NCI-H2196 treated with DMSO at 0.1 percent for 48 hours (cell line): ENCODE measurements around the gene PSD4.

ENCODE experiments used
- DNase-seq: peaks from one replicate; lab custom pipeline; 2025; ENCODE audit not compliant: unreplicated experiment; lab: John Stamatoyannopoulos, UW

The PSD4 gene

DNA sequence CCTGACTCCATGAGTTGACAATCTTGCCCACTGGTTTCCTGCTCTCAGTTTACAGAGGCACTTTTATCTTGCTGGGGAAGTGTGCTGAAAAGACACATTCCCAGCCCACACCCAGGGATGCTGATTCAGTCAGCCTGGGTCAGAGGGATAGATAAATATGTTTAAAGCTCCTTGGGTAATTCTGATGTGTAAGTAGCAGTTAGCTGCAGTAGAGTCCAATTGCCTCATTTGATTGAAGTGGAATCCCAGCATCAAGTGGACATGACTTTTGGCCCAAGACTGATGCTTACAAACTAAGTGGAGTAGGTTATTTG lies 29.4 kb downstream of the PSD4 start:
- DNase-seq = no peak

DNA sequence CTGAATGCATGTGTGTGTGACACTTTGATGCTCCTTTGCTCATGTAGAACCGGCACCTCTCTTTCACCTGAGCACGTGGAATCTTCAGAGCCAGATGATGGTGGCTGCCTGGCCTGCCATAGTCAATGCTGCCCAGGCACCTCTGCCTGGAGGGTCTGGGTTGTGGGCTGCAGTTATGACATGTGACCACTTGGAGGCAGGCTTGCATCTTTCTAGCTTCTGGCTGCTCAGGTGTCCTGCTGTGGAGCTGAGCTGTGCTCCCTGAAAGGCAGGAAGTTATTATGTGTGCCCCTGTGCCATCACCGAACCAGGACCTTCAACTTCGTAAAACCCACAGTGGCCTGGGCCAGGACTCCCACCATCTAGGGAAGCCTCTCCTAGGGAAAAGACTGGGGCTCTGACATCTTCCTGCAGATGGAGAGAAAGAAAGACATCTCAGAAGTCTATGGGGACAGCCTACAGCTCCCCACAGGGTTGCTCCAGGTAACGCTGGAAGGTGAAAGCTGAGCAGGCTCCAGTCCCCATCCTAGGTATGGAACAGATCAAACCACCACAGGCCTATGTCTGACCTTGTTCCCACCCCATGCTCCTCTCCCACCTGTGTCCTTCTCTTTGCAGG lies 30.2 kb downstream of the PSD4 start:
- peak; percentile 57 for DNase-seq

DNA sequence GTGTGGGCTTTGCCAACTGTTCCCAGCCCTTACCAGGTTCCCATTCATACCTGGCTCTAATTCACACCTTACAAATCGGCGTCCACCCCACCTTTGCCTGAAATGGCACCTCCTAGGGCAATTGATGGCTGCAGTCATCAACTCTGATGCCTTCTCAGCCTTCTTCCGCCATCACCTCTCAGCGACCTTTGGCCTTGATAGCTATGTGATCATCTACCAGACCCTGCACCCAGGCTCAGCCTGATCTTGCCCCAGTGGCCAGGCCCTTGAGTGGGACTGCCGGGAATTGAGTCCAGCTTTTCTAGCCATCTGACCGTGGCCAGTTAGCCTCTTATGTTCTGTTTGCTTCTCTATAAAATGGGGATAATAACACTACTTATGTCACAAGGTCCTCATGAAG lies 32.5 kb downstream of the PSD4 start:
- DNase-seq = no peak

DNA sequence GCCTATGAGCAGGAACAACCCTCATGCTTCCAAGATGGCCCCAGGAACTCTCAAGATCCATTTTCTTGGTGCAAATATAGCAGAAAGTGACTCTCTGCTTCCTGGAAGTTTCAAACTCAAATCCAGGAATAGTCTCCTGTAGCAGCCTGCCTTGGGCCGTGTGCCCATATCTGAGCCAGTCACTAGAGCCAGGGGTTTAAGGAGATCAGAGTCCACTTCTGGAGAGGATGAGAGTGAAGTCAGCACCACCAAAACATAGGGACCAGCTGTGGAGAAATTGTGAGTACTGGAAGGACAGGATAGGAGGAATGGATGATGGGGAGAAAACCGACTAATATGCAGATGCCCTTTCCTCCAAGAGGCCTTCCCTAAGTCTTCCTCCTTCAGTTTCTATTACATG lies 33.2 kb downstream of the PSD4 start:
- DNase-seq = no peak

DNA sequence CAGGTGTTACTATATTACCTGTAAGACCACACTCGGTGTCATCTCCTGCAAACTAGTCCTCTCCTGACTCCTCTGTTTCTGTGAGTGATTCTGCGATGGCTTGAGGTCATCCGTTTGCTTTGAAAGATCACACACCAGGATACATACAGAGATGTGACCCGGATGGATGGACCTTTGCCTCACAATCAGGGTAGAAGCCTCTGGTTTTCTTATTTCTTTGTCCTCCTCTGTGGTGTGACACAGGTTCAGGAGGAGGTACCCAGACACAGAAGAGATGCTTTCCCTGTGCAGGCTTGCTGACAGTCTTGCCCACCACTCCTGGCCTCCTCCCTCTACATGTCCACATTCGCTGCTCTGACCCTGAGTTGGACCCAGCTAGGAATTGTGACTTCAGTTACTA lies 34.6 kb downstream of the PSD4 start:
- no peak for DNase-seq

DNA sequence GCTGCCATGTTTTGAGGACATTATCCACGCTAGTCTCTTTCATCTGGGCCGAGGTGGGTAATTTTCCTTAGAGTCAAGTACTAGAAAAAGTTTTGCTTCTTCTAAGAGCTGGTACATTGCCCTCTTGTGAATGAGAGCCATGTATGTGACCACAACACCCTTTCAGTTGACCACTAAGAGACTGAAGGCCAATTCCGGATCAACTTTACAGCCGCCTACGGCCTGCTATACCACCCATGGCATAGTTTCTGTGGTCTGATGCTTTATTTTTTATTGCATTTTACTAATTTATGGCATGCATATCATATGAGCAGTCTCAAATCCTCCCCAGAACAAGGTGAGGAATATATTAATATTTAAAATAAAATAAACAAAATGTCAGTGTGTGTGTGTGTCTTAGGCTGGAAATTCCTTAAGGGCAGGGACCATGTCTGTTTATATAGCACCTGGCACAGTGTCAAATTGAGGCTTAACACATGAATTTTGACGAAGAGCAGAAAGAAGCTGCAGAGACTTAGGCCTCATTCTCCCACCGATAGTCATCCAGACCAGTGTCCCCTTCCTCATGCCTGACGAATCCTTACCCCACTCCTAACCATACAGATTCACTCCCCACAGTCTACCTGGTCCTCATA lies 35.4 kb downstream of the PSD4 start:
- no peak for DNase-seq

DNA sequence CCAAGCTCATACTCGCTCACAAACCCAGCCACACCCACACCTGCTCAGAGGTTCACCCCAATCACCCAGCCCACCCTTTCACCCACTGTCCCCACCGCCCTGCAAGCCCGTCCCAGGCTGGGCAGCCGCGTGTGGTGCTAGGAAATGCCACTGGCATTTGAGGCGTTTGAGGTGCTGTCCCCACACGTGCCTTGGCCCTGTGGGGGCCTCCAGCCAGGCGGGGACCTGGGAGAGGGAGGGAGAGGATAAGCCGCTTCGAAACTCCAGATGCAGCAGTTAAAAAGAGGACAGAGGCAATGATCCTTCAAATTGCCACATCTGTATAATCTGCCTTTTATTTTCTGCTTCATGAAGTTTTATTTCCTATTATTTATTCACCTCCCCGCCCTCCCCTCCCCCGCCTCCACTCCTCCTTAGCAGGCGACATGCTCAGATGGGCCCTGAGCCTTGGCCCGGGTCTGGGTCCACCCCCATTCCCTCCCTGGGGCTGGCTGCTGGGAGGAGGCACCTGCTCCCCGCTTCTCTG lies 35.9 kb downstream of the PSD4 start:
- DNase-seq = no peak

DNA sequence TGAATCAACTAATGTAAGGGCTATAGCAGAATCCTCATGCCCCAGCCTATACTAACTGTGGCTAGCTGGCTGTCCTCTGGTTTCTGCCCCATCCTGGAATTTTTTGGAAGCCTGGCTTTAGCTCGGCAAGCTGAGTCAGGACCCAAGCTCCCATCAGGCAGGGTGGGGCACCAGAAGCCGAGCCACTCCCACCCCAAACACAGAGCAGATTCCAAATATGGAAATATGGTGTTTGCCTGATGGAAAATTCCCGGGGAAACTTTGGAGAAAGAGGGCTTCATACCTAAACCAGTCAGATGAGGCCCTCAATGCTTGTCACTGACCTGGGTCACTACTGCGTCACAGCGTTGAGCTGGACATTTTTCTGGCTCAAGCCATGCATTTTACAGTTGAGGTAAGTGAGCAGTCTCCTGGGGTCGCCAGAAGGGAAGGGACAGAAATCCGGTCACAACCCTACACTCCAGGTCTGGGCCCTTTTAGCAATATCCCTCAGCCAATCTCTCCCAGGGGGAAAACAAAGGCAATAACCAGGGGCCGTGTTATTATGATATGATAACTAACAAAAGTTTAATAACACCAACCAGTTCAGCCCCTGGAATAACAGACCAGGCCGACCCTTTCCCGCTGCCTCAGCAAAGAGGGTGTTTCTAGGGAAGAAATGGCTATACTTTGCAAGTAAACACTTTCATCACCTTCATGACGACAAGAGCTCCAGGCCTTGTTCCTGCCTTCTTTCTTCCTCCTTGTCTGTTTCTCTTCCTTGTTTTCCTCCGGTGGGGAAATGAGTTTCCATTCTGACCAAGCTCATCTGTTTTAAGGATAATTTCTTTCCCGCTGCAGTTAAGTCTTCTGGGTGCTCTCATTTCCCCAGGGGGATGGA lies 37.7 kb downstream of the PSD4 start:
- DNase-seq = no peak

DNA sequence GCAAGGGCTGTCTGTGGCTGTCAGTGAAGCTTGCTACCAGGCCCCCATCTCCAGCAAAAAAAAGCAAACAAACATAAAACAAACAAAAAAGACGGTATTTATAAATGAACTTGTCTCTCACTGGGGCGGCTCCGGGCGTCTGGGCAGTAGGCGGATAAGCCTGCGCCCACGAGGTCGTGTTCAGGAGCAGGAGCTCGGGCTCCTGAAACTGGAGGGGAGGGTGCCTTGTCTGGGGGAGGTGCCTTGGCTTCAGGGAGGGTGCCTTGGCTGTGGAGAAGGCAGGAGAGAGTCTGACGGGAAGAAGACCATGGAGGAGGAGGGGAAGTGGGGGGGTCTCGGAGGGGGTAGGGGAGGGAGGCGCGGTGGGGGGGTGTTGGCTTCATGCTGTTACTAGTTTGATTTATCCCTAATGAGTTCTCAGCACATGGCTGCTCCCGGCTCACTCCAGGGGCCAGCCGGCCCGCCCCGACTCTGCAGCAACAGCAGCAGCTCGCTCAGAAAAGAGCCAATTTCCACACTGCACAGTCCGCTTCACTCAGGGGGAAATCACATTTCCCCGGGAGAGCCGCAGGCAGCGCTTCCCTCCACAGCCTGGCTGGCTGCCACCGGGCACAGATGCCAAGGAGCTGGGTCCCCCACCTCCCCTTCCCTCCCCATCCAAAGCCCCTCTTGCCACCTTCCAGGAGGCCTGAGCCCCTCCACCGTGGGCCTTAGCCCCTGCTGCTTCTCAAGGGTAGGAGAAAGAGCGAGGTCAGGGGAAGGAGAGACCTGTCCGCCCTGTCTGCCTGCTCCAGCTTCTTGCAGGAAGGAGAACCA lies 38.7 kb downstream of the PSD4 start:
- no peak for DNase-seq

DNA sequence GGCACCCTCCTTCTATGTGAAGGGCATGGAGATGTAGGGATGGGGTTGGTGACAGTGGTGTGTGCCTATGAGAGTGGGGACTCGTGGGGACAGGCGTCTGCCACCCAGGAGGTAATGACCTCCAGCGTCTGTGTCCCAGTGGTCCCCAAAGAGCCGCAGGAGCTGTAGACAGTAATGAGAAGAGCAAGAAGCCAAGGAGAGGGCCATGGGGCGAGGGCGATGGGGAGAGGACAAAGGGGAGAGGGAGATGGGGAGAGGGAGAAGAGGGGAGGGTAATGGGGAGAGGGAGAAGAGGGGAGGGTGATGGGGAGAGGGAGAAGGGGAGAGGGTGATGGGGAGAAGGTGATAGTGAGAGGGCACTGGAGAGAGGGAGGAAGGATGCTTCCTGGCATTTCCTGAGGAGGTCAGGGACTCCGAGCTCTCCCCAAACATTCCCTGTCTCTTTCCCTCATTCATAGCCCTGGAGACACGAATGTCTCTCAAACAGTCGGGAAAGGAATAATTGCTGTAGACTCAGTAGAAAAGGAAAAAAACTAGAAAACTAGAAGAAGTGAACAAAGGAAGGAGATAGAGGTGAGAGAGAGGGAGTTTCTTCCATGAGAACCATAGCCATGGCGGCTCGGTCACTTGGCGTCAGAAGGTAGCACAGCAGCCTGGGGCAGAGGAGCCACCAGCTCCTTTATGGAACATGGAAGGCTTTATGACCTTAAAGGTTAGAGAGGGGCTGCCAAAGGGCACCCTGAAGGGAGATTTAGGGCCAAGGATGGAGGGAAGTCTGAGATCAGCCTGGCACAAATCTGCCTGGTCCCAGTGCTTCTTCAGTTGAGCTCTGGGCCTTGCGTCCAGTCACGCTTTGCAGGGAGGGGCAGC lies 39.5 kb downstream of the PSD4 start:
- no peak for DNase-seq

DNA sequence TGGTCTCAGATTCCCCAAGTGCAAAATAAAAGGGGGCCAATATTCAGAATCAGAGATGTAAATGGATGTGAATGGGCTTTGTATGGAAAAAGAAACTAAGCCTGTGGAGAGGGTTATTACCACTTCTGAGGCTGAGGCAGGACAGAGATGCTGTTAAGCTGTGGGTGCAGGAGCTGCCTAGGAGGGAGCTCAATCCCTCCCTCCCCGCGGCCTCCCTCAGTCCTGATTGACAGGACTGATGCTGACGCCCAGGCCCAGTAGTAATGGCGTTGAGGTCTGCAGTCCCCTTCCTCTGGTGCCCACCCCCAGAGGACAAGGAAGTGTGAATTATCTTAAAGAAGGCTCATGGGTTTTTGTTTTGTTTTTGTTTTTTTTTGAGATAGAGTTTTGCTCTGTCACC lies 40.4 kb downstream of the PSD4 start:
- no peak for DNase-seq

DNA sequence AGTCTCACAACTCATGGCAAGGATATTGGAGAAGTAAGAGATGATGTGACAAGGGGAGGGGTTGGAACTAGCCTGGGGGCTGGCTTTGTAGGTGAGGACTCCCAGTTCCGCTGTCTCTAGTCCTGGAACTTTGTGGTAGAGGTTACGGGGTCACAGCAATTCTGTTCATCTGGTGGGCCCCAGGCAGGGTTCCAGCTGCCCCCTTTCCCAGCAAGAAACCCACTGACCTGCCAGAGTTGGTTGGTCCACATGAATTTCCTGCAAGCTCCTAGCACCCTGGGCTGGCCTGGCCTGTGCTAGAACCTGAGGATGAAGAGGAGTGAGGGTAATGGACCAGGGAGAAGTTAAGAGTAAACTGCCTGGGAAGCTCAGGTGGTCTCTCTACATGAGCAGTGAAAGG lies 41.3 kb downstream of the PSD4 start:
- DNase-seq = no peak

DNA sequence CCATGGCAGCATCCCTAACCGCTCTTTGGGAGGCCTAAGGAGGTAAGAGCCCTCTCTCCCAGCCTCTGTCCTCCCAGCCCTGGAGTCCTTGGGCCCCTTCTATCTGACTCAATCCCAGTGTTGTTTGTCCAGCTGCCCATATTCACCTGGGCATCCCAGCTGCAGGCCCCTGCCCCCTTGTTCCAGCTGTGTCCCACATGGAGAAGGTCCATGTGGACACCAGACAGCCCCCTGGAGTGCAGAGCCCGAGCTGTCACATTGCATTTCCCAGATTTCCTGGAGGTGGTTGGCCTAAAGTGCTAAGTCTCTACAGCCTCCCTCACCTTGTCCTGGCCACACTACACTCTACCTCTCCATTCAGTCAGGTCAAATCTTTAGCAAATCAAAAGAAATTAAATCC lies 42.5 kb downstream of the PSD4 start:
- no peak for DNase-seq

DNA sequence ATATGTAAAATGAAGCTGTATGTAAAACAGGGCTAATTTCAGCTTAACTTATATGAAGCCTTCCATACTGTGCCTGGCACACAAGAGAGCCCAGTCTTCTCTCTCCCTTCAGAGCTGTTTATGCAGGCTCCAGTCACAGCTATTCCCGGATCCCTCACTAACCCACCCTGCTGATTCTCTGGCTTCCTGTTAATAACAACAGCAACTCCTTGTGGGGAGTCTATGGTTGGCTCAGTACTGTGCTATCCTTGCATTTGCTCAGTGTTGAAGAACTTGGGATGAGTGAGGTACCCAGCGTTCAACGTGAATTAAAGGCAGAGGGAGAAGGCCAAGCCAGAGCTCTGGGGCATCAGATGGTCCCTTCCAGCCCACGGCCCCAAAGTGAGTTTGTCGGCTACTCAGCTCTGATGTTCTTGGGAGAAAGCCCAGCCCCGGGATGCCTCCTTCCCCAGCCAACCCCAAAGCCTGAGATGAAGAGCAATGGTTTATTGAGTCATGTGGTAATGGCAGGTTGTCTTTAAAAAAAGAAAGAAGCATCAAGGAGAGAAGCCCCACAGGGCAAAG lies 43.2 kb downstream of the PSD4 start:
- DNase-seq = no peak

DNA sequence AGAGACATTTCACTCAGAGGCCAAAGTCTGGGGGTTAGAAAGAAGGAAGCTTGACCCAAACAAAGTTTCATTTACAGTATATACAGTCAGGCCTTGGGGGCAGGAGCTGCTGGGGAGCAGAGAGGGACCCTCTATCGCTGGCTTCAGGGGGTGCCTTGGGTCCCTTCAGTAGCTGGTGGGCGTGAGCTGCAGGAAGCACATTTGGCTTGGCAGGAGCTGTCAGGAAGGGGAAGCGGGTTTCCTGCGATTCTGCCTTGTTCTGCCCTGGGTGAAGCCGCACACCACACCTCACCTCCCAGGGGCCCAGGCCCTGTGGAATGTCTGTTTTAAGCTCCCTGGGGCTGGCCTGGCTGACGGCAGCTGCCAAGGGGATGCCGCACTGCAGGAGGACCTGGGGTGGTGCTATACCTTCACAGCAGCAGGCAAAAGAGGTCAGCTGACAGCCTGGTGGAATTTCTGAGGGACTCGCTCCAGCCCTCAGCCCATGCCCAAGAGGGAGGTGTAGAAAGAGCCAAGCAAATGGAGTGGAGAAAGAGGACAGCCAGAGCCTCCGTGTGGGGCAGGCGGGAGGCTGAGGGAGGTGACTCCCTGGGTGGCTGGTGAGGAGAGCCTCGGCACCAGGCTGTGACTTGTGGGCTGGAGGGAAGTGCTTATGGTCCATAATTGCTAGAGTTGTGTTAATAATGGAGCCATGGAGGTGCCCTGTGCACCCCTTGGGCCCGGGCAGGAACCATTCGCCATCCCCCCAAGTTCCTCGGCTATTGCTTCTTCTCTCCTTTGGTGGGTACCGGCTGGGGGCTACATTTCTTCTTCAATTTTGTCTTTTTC lies 43.9 kb downstream of the PSD4 start:
- DNase-seq = no peak

DNA sequence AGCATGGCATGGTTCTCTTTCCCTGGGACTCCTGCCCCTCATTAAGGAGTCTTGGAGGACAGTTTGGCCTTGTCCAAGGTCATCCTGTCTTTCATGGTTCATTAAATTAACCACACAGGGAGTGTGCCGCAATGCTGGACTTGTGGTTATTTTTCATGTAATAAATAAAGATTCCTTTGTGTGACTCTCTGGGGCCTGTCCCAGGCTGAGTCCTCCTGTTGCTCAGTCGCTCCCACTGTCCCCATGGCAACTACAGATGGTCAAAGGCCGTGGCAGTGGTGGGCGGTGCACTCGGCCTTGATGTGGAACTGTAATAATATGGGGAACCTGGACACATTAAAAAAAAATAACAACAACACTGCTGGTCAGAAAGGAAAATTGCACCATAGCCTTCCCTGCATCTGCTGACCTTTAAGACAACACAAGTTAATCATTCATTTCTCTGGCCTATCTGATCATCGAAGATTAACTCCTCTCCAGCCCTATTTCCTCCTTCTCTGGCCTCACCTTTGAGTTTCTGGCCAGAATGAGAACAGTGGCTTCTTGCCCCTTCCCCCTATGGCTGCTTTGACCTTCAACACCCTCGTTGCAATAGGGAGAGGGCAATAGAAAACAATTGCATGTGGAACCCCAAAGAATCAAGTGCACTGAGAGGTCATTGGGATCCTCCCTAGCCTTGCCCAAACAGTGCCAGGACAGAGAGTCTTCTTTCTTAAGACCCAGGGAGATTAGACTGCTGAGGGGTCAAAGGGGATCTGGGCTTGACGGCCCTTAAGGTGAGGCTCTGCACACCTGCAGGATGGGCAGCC lies 44.7 kb downstream of the PSD4 start:
- no peak for DNase-seq

DNA sequence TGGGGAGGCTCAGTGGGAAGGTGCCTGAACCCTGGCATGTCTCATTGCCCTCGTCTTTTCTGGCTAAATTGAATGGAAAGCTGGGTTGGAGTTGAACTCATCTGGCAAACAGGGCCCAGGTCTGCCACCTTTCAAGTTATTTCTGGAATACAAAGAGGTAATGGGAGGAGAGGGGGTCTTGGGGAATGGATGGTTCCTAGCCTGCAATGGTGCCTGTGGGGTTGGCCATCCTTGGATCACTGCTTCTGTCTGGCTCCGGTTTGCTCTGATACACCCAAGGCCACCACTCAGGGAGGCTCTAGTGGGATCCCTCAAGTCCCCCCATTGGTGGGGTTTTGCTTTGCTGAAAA lies 45.3 kb downstream of the PSD4 start:
- DNase-seq = no peak

DNA sequence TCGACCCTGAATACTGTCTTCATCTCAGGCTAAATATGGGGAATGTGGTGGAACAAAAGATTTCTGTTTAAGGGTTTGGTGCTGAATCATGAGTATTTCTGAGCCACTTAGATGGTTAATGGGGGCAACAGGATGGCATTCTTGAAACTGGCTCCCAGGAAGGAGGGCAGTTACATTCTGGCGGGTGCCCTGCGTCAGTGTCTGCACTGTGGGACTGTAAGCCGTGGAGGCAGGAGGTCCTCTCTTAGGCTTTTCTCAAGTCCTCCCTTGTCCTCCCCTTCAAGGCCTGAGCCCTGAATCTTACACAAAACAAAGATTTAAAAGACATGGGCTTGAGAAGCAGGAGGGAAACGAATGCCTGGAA lies 45.7 kb downstream of the PSD4 start:
- DNase-seq = no peak
